Retinal pigment epithelial cell (primary cell): Measurements from ENCODE around the gene ZNF519.
"Not testable (repeated sequence)": the region's sequence is repeated elsewhere in the genome, so short reads cannot be mapped to it uniquely, and the experiment has no call there.

Experiments used
- DNase-seq: peaks from one replicate; pipeline ENCODE4 v3.0.0-alpha.2; 2010; ENCODE audit warnings: low read depth
- H3K4me3 ChIP-seq: 2 replicates; pipeline ENCODE4 v1.5.1; 2011; ENCODE audit warnings: mild to moderate bottlenecking, low read length, control low read depth, moderate library complexity
- CTCF ChIP-seq: conservative IDR thresholded peaks from 2 replicates; pipeline ENCODE4 v1.5.1; 2011; ENCODE audit warnings: low read depth, low read length, control low read depth, inconsistent platforms

ZNF519 gene

GRCh38 chr18:14132271-14132700 lies at the start of gene ZNF519:
ZNF519 (minus strand) TSS chr18:14132435; CDS start chr18:14132277, 158 bp downstream.
- H3K4me3 ChIP-seq, result peak within 1 kb of the TSS; percentile 77
- DNase-seq, result peak; percentile 90

- TF ChIP-seq CTCF, result no peak
- peak overlapping the region; percentile 47 for H3K4me3 ChIP-seq
- DNase-seq, result no peak
Measured at GRCh38 chr18:14179306-14179705, 47.1 kb upstream of the ZNF519 start.

GRCh38 chr18:14178321-14179196 lies 46.3 kb upstream of the ZNF519 start:
- DNase-seq, result peak; percentile 21
- H3K4me3 ChIP-seq, result peak overlapping the region; percentile 47
- TF ChIP-seq CTCF, result peak; percentile 62

- DNase-seq, H3K4me3 ChIP-seq: not testable (repeated sequence)
Measured at GRCh38 chr18:14177540-14178320, 45.5 kb upstream of the ZNF519 start.

GRCh38 chr18:14175404-14175803 lies 43.2 kb upstream of the ZNF519 start:
- not testable (repeated sequence) for DNase-seq, H3K4me3 ChIP-seq

- TF ChIP-seq CTCF, result no peak
- no peak for DNase-seq
- H3K4me3 ChIP-seq, result no peak overlapping the region
Measured at GRCh38 chr18:14174706-14175085, 42.5 kb upstream of the ZNF519 start.

- not testable (repeated sequence) for DNase-seq, H3K4me3 ChIP-seq
Measured at GRCh38 chr18:14174002-14174705, 41.9 kb upstream of the ZNF519 start.

- H3K4me3 ChIP-seq, result not testable (repeated sequence)
Measured at GRCh38 chr18:14173116-14173951, 41.1 kb upstream of the ZNF519 start.

GRCh38 chr18:14172142-14173115 lies 40.2 kb upstream of the ZNF519 start:
- not testable (repeated sequence) for DNase-seq, H3K4me3 ChIP-seq

More at GRCh38 chr18:14173116-14173951, 41.1 kb upstream of the ZNF519 start:
- not testable (repeated sequence) for DNase-seq

GRCh38 chr18:14171301-14172141 lies 39.3 kb upstream of the ZNF519 start:
- DNase-seq, H3K4me3 ChIP-seq: not testable (repeated sequence)

GRCh38 chr18:14170367-14171036 lies 38.3 kb upstream of the ZNF519 start:
- not testable (repeated sequence) for DNase-seq, H3K4me3 ChIP-seq

- not testable (repeated sequence) for DNase-seq, H3K4me3 ChIP-seq
Measured at GRCh38 chr18:14162915-14163314, 30.7 kb upstream of the ZNF519 start.
